Amniotic stem cell (primary cell): ENCODE results near the gene SCG2.

Experiments used
- DNase-seq: peaks from one replicate; lab custom pipeline; 2025; lab: John Stamatoyannopoulos, UW

The SCG2 gene

DNA sequence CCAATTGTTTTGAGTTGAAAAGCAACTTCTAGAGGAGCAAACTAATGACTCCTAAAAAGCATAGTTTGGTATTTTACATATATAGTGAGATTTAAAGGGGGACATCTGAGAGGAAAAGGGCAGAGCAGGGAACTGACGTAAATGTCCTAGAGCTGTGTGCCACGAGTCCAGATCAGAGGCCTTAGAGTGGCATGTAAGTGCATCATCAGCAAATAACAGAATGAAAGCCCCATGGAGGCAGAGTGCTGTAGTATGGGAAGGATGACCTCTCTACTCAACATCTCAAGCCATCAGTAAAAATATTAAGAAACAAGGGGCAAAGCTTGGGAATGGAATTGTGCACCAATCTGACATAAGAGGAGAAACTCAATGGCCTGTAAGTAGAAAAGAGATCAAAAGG is 31.4 kb downstream of the SCG2 start:
- no peak for DNase-seq

DNA sequence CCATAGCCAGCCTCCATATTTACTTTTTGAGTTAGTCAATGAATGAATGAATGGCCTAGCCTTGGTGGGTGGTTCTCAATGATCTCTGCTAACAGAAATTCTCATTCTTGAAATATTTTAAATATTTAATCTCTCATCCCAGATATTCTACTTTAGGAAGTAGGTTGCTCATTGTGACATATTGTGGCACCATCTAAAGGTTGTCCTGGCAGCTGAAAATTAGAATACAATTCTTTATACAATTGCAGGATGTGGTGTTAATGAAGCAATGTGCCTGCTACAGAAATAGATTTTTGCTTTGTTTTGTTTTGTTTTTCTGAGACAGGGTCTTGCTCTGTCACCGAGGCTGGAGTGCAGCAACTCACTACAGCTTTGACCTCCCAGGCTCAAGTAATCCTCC is 35.8 kb downstream of the SCG2 start:
- DNase-seq, result no peak

- peak; percentile 31 for DNase-seq
Measured at GRCh38 chr2:223563462-223563861, 38.7 kb downstream of the SCG2 start.

GRCh38 chr2:223562078-223562477 is 40.1 kb downstream of the SCG2 start:
- DNase-seq, result no peak

DNA sequence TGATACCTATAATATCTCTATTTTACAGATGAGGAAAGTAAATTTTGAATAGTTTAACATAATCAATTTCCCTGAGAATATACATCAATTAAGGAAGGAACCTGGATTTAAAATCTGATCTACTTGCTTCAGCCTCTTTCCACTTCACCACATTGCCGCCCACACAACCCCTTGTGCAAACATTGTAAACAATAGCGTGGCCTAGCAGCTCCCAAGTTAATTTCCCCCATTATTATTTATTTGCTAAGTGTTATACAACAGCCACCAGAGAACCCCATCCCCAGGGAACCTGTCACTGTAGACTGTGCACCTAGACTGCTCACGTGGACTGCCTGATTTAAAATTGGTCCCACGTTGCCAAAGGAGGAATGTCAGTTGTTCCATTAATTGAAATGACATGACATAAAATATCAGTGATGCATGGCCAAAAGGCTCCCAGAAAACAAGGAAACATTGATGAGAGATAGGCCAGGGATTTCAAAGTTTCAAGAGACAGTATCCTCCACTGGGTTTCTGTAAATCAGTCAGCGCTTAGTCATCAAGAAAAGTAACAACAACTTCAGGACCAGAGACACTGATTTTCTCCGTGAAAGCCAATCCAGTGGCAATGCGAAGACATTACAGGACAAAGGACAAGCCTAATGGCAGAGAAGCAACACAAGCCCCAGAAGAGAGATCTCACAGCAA is 41.3 kb downstream of the SCG2 start:
- no peak for DNase-seq

- no peak for DNase-seq
Measured at GRCh38 chr2:223558970-223559369, 43.2 kb downstream of the SCG2 start.

- no peak for DNase-seq
Measured at GRCh38 chr2:223554923-223555322, 47.2 kb downstream of the SCG2 start.

GRCh38 chr2:223549215-223549614 is 52.9 kb downstream of the SCG2 start:
- peak; percentile 82 for DNase-seq

DNA sequence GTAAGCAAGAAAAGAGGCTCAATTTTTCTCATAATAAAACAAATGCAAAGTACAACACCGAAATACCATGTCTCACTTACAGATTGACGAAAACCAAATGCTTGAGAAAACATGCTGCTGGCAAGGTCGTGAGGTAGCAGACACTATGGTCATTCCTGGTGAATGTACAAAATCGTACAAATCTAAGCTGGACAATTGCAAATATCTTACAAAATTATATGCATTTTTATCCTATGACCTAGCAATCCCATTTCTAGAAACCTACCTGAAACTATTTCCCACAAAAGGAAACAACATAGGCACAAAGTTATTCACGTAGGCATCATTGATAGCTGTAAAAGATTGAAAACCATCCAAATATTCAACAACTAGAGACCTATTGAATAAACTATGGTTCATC is 54.0 kb downstream of the SCG2 start:
- no peak for DNase-seq
